ENCODE measurements around the gene MANF. TPM values are rescaled to one million over a fixed set of nuclear protein-coding genes. Genes with fewer than 3 reads are reported as not detected.

Gene MANF
- total RNA-seq, 1 experiment from 2014 or later = 106 TPM

- TF ChIP-seq CTCF (conservative IDR thresholded peaks at IDR 0.05; ENCODE audit: low read depth, low read length) = no peak
- TF ChIP-seq EZH2 (IDR thresholded peaks at IDR 0.05; ENCODE audit: borderline replicate concordance, low read depth, low read length, poor library complexity, severe bottlenecking) = no peak
- POLR2A ChIA-PET (ENCODE audit: low non-redundant PET) = no interaction called here
These were observed 6.4 kb upstream of the MANF start for GRCh38 chr3:51378726-51379125.

GRCh38 chr3:51379301-51379700 lies 5.8 kb upstream of the MANF start:
- Histone ChIP-seq H3K4me3 (ENCODE audit: low read depth, low read length, poor library complexity, severe bottlenecking) (no peak overlapping the region), H3K9me3 (ENCODE audit: low read depth, low read length, poor library complexity, severe bottlenecking) (no peaks in the 10 kb centered on the region), H3K27me3 (replicated peaks; ENCODE audit: insufficient read depth, low read depth, low read length, poor library complexity) (no peaks in the 10 kb centered on the region), H3K36me3 (ENCODE audit: insufficient read depth, low read length, poor library complexity, severe bottlenecking) (no peaks in the 10 kb centered on the region), H3K4me1 (ENCODE audit: insufficient read depth, low read length, poor library complexity, severe bottlenecking) (no peaks in the 10 kb centered on the region), H3K27ac (ENCODE audit: low read depth, low read length, poor library complexity, severe bottlenecking) (no peak overlapping the region)
- DNase-seq (ENCODE audit: low spot score) = no peak
- no TSS peak for BruUV-seq (replicated peaks)
- CTCF ChIA-PET = no interaction called here
- TF ChIP-seq EZH2 (IDR thresholded peaks at IDR 0.05; ENCODE audit: borderline replicate concordance, low read depth, low read length, poor library complexity, severe bottlenecking) = no peak
- TF ChIP-seq CTCF (conservative IDR thresholded peaks at IDR 0.05; ENCODE audit: low read depth, low read length) = no peak
- POLR2A ChIA-PET (ENCODE audit: low non-redundant PET) = no interaction called here
- intact Hi-C loops (cut with micrococcal nuclease; ENCODE audit: unreplicated experiment) = no loop called here

More at GRCh38 chr3:51378726-51379125, 6.4 kb upstream of the MANF start:
- Histone ChIP-seq H3K36me3 (ENCODE audit: insufficient read depth, low read length, poor library complexity, severe bottlenecking) (no peaks in the 10 kb centered on the region), H3K4me1 (ENCODE audit: insufficient read depth, low read length, poor library complexity, severe bottlenecking) (no peaks in the 10 kb centered on the region), H3K27me3 (replicated peaks; ENCODE audit: insufficient read depth, low read depth, low read length, poor library complexity) (no peaks in the 10 kb centered on the region), H3K27ac (ENCODE audit: low read depth, low read length, poor library complexity, severe bottlenecking) (no peak overlapping the region), H3K4me3 (ENCODE audit: low read depth, low read length, poor library complexity, severe bottlenecking) (no peak overlapping the region), H3K9me3 (ENCODE audit: low read depth, low read length, poor library complexity, severe bottlenecking) (no peaks in the 10 kb centered on the region)
- DNase-seq (ENCODE audit: low spot score) = no peak
- no TSS peak for BruUV-seq (replicated peaks)
- CTCF ChIA-PET = no interaction called here
- intact Hi-C loops (cut with micrococcal nuclease; ENCODE audit: unreplicated experiment) = no loop called here

- Histone ChIP-seq H3K4me3 (ENCODE audit: low read depth, low read length, poor library complexity, severe bottlenecking) (no peak overlapping the region), H3K9me3 (ENCODE audit: low read depth, low read length, poor library complexity, severe bottlenecking) (no peaks in the 10 kb centered on the region), H3K4me1 (ENCODE audit: insufficient read depth, low read length, poor library complexity, severe bottlenecking) (no peaks in the 10 kb centered on the region), H3K36me3 (ENCODE audit: insufficient read depth, low read length, poor library complexity, severe bottlenecking) (no peaks in the 10 kb centered on the region), H3K27ac (ENCODE audit: low read depth, low read length, poor library complexity, severe bottlenecking) (no peak overlapping the region), H3K27me3 (replicated peaks; ENCODE audit: insufficient read depth, low read depth, low read length, poor library complexity) (no peaks in the 10 kb centered on the region)
- BruUV-seq (replicated peaks) = no TSS peak
- CTCF ChIA-PET = no interaction called here
- POLR2A ChIA-PET (ENCODE audit: low non-redundant PET) = no interaction called here
- no peak for DNase-seq (ENCODE audit: low spot score)
- intact Hi-C loops (cut with micrococcal nuclease; ENCODE audit: unreplicated experiment) = no loop called here
- TF ChIP-seq EZH2 (IDR thresholded peaks at IDR 0.05; ENCODE audit: borderline replicate concordance, low read depth, low read length, poor library complexity, severe bottlenecking) = no peak
- TF ChIP-seq CTCF (conservative IDR thresholded peaks at IDR 0.05; ENCODE audit: low read depth, low read length) = no peak
These were observed 5.2 kb upstream of the MANF start for GRCh38 chr3:51379746-51380455.

All from A673 (cell line).